ENCODE measurements around the gene CDK5. TPM values are rescaled to one million over a fixed set of nuclear protein-coding genes. Genes with fewer than 3 reads are reported as not detected.

CDK5 gene
- total and polyA plus RNA-seq, 2 of the 13 experiments (the other 11 are each of a cell fraction or from before 2014, with no cell fraction given), result 16.4 to 21.3 TPM

- TF ChIP-seq ZNF576 (CRISPR knock-in tag; IDR thresholded peaks at IDR 0.05) (no peak), CEBPZ (IDR thresholded peaks at IDR 0.05; ENCODE audit: low read length) (no peak), KLF15 (CRISPR knock-in tag; IDR thresholded peaks at IDR 0.05; ENCODE audit: borderline replicate concordance) (no peak), ZMYM4 (CRISPR knock-in tag; IDR thresholded peaks at IDR 0.05) (no peak), ZNF564 (CRISPR knock-in tag; IDR thresholded peaks at IDR 0.05) (no peak), MAX (IDR thresholded peaks at IDR 0.05) (peak; percentile 52), ARID4A (CRISPR knock-in tag; IDR thresholded peaks at IDR 0.05; ENCODE audit: borderline replicate concordance) (0 out of 2 replicates have a peak, but pooled peaks have one; percentile 24), ZNF570 (CRISPR knock-in tag; IDR thresholded peaks at IDR 0.05; ENCODE audit: borderline replicate concordance) (no peak), ZNF296 (CRISPR knock-in tag; conservative IDR thresholded peaks at IDR 0.05) (no peak), ZNF768 (CRISPR knock-in tag; IDR thresholded peaks at IDR 0.05) (peak; percentile 28; the same call in 1 of the 2 replicates), MXD4 (CRISPR knock-in tag; IDR thresholded peaks at IDR 0.05) (0 out of 2 replicates have a peak, but pooled peaks have one; percentile 44), ZNF124 (CRISPR knock-in tag; IDR thresholded peaks at IDR 0.05) (no peak), ETV5 (CRISPR knock-in tag; IDR thresholded peaks at IDR 0.05; ENCODE audit: borderline replicate concordance) (0 out of 2 replicates have a peak, but pooled peaks have one; percentile 16)
These were observed 6.6 kb downstream of the CDK5 start (continued) for GRCh38 chr7:151051108-151051507.

All from HepG2 (cell line).